Epithelial cell of esophagus (primary cell): Measurements from ENCODE around the gene SCN8A.

Source experiments
- DNase-seq: peaks from one replicate; pipeline ENCODE4 v3.0.0; 2010; ENCODE audit warnings: low read depth
- H3K4me3 ChIP-seq: 2 replicates; pipeline ENCODE4 v1.5.1; 2011; ENCODE audit warnings: mild to moderate bottlenecking, low read length, control low read depth
- CTCF ChIP-seq: IDR thresholded peaks from 2 replicates; pipeline ENCODE4 v1.5.1; 2011; ENCODE audit warnings: low read depth, mild to moderate bottlenecking, low read length, control low read depth, inconsistent platforms; ENCODE audit not compliant: insufficient read depth; ENCODE audit errors: missing control alignments

SCN8A gene

GRCh38 chr12:51677284-51677968, 86.4 kb downstream of the SCN8A start:
- TF ChIP-seq CTCF, result no peak
- no peak for DNase-seq
- no peak overlapping the region for H3K4me3 ChIP-seq

GRCh38 chr12:51678086-51678724, 87.2 kb downstream of the SCN8A start:
- peak; percentile 70 for DNase-seq
- no peak overlapping the region for H3K4me3 ChIP-seq

DNA sequence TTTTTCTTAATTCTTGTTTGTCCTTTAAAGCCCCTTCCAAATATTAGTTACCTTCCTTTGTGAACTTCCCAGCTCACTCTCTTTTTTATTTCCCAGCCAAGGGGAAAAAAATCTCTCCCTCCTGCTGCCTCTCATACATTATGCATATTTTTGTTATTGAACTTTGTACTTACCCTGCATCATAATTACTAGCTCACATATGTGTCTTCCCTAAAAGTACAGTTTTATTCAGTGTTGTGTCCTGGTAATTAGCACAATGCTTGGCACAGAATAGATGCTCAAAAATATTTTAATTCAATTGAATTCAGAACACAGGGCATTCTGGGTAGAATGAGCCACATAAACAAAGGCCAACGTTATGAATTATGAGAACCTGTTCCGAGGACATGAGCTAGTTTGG, 91.9 kb downstream of the SCN8A start:
- DNase-seq, result no peak
- H3K4me3 ChIP-seq, result no peak overlapping the region
- TF ChIP-seq CTCF, result no peak

More at GRCh38 chr12:51678086-51678724, 87.2 kb downstream of the SCN8A start:
- peak; percentile 86 for TF ChIP-seq CTCF

DNA sequence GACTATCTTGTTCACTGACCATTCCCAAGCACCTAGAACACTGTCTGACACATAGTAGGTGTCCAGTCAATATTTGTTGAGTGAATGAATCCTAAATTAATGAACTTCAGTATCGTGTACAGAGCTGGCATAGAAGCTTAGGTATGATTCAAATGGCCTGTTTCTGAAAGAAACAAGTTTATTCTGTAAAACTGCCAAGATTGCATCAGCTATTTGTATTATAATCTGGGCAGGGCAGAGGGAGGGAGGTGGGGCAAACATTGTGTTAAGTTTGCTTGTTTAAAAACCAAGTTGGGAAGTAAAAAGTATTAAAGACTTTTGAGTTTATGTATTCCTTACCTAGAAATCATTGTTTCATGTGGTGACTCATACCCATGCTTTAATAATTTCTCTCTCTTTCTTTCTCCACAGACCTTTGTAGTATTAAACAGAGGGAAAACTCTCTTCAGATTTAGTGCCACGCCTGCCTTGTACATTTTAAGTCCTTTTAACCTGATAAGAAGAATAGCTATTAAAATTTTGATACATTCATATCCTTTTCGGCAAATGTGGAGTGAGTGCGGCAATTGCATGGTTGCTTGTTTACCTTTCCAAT, 92.8 kb downstream of the SCN8A start:
- TF ChIP-seq CTCF, result no peak
- DNase-seq, result peak; percentile 69
- no peak overlapping the region for H3K4me3 ChIP-seq

- H3K4me3 ChIP-seq, result no peak overlapping the region
- no peak for DNase-seq
- no peak for TF ChIP-seq CTCF
Measured at GRCh38 chr12:51686727-51687126, 95.7 kb downstream of the SCN8A start.

GRCh38 chr12:51687177-51687576, 96.1 kb downstream of the SCN8A start:
- no peak for DNase-seq
- no peak for TF ChIP-seq CTCF
- no peak overlapping the region for H3K4me3 ChIP-seq
